Measurements from ENCODE around the gene MUS81.
"Not testable (repeated sequence)": the region's sequence is repeated elsewhere in the genome, so short reads cannot be mapped to it uniquely, and the experiment has no call there.

Gene MUS81

GRCh38 chr11:65860278-65861164 is at the start of gene MUS81:
Gene MUS81 (plus strand): TSS chr11:65860433. CDS start chr11:65860754, 321 bp downstream.
- peak; percentile 93 for DNase-seq (ENCODE audit: low read depth)

GRCh38 chr11:65811764-65812475 is 48.3 kb upstream of the MUS81 start:
- no peak for DNase-seq (ENCODE audit: low read depth)

GRCh38 chr11:65814131-65814985 is 45.9 kb upstream of the MUS81 start:
- DNase-seq (ENCODE audit: low read depth): no peak

GRCh38 chr11:65814986-65815565 is 45.2 kb upstream of the MUS81 start:
- no peak for DNase-seq (ENCODE audit: low read depth)

- no peak for DNase-seq (ENCODE audit: low read depth)
Observed at GRCh38 chr11:65816696-65817095, 43.5 kb upstream of the MUS81 start.

- no peak for DNase-seq (ENCODE audit: low read depth)
Observed at GRCh38 chr11:65817312-65817834, 42.9 kb upstream of the MUS81 start.

- peak; percentile 92 for DNase-seq (ENCODE audit: low read depth)
Observed at GRCh38 chr11:65817835-65818680, 42.2 kb upstream of the MUS81 start.

- DNase-seq (ENCODE audit: low read depth): no peak
Observed at GRCh38 chr11:65821107-65821506, 39.1 kb upstream of the MUS81 start.

GRCh38 chr11:65822776-65823528 is 37.3 kb upstream of the MUS81 start:
- no peak for DNase-seq (ENCODE audit: low read depth)

GRCh38 chr11:65826984-65827735 is 33.1 kb upstream of the MUS81 start:
- no peak for DNase-seq (ENCODE audit: low read depth)

- DNase-seq (ENCODE audit: low read depth): no peak
Observed at GRCh38 chr11:65829459-65829858, 30.8 kb upstream of the MUS81 start.

- DNase-seq (ENCODE audit: low read depth): not testable (repeated sequence)
Observed at GRCh38 chr11:65832231-65832630, 28.0 kb upstream of the MUS81 start.

GRCh38 chr11:65833297-65834030 is 26.8 kb upstream of the MUS81 start, which contains the start of gene SNX32:
Gene SNX32 (plus strand): TSS chr11:65833963. CDS start chr11:65834066, 103 bp downstream.
- peak; percentile 91 for DNase-seq (ENCODE audit: low read depth)

- no peak for DNase-seq (ENCODE audit: low read depth)
Observed at GRCh38 chr11:65834202-65834601, 26.0 kb upstream of the MUS81 start.

- no peak for DNase-seq (ENCODE audit: low read depth)
Observed at GRCh38 chr11:65842144-65842543, 18.1 kb upstream of the MUS81 start.

- DNase-seq (ENCODE audit: low read depth): no peak
Observed at GRCh38 chr11:65843811-65844210, 16.4 kb upstream of the MUS81 start.

- no peak for DNase-seq (ENCODE audit: low read depth)
Observed at GRCh38 chr11:65844231-65844872, 15.9 kb upstream of the MUS81 start.

GRCh38 chr11:65847746-65848145 is 12.5 kb upstream of the MUS81 start:
- no peak for DNase-seq (ENCODE audit: low read depth)
